Peyer's patch (tissue), 4 donors: ENCODE data around the gene TLX1.

Experiments
- POLR2A ChIP-seq, 2 donors: fragments of 450-650 bp; IDR thresholded peaks; one replicate each; pipeline ENCODE4 v1.5.1; 2017; ENCODE audit warnings: antibody characterized with exemption in 2 of 2, mild to moderate bottlenecking in 2 of 2, moderate library complexity in 2 of 2
- TF ChIP-seq, protein P1 (sequence below), 6 experiments: fragments of 450-650 bp in 4 of 6; fragments of 200-600 bp in 2 of 6; sonication (generic) in 1 of 6; IDR thresholded peaks; one replicate each; pipeline ENCODE4 v1.5.1; 2017 to 2019; ENCODE audit warnings: antibody characterized with exemption in 6 of 6, mild to moderate bottlenecking in 3 of 6, moderate library complexity in 1 of 6

DNA sequence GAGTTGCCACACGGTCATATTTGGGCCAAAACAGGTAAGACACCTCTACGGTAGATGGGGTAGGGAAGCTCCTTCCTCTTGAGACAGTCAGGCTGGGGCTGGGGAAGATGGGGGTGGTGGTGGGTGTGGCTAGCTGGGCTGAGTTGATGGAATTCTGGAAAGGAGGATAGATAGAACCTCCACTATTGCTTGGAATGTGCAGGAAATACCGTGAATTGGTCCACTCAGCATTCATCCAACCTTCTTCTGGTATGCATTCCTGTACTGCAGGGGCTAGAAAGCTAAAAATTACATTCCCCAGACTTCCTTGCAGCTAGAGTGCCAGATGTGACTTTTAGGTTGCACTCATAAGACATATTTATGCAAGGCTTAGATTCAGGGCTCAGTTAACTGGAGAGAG lies 24.8 kb downstream of the TLX1 start:
- TF ChIP-seq, protein P1, sequence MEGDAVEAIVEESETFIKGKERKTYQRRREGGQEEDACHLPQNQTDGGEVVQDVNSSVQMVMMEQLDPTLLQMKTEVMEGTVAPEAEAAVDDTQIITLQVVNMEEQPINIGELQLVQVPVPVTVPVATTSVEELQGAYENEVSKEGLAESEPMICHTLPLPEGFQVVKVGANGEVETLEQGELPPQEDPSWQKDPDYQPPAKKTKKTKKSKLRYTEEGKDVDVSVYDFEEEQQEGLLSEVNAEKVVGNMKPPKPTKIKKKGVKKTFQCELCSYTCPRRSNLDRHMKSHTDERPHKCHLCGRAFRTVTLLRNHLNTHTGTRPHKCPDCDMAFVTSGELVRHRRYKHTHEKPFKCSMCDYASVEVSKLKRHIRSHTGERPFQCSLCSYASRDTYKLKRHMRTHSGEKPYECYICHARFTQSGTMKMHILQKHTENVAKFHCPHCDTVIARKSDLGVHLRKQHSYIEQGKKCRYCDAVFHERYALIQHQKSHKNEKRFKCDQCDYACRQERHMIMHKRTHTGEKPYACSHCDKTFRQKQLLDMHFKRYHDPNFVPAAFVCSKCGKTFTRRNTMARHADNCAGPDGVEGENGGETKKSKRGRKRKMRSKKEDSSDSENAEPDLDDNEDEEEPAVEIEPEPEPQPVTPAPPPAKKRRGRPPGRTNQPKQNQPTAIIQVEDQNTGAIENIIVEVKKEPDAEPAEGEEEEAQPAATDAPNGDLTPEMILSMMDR (IDR thresholded peaks at IDR 0.05), result no peak
- no peak for TF ChIP-seq POLR2A (IDR thresholded peaks at IDR 0.05)
